NCI-H128 (cell line): ENCODE results near the gene MADCAM1.

Source experiments
- DNase-seq: peaks from one replicate; lab custom pipeline; 2025; ENCODE audit not compliant: unreplicated experiment; lab: John Stamatoyannopoulos, UW

Gene MADCAM1

DNA sequence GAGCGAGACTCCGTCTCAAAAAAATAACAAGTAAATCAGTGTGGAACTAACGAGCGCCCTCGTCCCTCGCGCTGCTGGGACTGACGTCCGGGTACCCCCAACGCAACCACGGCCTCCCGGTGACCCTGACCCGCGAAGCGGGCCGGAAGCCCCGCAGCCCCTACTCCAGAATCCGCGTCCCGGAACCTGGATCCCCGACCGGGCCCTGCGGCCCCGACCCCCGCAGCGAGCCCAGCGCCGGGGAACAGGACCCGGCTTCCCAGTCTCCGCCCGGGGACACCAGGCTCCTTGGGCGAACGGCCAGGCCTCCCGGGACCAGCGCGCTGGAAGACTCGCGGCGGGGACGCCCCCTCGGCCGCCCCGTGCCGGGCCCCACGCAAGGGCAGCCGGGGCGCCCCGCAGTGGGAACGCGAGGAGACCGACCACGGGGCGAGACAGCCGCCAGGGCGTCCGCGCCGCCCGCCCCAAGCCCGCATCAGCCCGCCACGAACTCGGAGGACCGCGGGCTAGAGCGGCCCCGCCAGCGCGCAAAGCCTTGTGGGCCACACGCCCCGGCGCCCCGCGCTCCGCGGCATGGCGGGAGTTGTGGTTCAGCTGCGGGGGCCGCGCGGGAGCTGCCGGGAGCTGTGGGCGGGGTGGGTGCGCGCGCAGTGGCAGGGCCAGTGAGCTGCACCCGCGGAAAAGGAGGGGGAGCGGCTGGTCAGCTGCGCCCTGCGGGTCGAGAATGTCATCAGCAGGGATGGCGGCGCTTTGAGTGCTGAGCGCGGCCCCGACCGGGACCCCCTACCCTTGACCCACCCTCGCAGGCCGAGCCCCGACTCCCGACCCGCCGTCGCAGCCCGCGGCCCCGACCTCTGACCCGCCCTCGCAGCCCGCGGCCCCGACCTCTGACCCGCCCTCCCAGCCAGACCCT is 7.5 kb upstream of the MADCAM1 start:
- DNase-seq: peak; percentile 74

DNA sequence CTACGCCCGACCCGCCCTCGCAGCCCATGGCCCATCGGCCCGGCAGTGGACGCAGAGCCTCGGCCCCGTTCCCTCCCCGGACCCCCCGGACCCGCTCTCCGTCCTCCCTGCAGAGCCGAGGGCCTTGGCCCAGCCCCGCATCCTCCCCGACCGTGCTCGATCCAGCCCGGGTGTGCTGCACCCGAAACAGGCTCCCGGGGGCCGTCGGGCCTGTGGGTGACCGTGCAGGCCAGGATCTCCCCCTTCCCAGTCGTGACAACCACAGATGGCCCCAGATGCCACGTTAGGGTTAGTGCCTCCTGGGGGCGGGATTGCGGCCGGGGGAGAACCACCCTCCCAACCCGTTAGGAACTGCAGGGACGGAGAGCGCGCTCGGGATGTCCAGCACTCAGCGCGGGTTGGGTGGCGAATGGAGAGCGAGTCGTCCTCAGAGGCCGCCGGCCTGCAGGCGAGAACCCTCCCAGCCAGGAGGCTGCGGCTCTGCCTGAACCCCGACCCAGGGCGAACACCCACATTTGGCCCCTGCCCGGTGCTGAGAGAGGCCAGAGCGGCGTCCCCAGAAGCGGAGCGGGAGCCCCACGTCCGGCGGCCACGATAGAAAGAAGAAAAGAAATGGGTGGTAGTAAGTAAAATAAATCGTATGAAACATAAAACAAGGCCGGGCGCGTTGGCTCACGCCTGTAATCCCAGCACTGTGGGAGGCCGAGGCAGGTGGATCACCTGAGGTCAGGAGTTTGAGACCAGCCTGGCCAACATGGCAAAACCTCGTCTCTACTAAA is 6.7 kb upstream of the MADCAM1 start:
- DNase-seq: no peak

DNA sequence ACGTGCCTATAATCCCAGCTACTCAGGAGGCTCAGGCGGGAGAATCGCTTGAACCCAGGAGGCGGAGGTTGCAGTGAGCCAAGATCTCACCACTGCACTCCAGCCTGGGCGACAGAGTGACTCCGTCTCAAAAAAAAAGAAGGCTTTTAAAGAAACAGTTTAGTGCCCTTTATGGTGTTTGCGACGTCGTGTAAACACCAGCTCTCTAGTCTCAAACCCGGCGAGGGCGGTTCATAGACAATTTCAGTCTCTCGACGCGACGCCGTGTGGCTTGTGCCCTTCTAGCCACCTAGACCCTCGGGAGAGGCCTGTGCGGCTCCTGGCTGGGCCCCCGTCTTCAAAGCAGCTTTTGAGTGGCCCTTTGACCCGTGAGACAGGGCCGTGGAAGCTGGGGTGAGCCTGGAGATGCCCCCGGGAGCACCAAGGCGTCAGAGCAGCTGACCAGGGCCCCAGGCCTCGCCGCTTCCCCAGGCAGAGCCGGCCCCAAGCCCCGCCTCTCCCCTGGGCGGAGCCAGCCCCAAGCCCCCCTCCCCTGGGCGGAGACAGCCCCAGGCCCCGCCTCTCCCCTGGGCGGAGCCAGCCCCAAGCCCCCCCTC is 5.0 kb upstream of the MADCAM1 start:
- DNase-seq: no peak

GRCh38 chr19:492091-492531 is 4.2 kb upstream of the MADCAM1 start:
- DNase-seq: no peak

GRCh38 chr19:493391-494170 is 2.7 kb upstream of the MADCAM1 start:
- no peak for DNase-seq

- DNase-seq: no peak
Observed at GRCh38 chr19:494171-495080, 1.9 kb upstream of the MADCAM1 start.

DNA sequence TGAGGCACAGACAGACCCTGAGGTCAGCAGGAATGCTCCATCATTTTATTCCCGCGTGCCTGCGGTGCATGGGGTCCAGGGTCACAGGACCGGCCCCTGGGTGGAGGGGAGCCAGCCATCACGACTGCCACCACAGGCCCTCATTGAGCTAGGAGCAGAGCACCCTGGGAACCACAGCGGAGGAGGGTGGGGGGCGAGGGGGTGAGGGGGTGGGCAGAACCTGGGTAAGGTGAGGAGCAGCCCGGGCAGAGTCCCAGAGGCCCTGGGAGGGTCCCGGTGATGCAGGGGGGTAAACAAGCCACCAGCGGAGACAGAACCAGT is 1.2 kb upstream of the MADCAM1 start:
- no peak for DNase-seq

DNA sequence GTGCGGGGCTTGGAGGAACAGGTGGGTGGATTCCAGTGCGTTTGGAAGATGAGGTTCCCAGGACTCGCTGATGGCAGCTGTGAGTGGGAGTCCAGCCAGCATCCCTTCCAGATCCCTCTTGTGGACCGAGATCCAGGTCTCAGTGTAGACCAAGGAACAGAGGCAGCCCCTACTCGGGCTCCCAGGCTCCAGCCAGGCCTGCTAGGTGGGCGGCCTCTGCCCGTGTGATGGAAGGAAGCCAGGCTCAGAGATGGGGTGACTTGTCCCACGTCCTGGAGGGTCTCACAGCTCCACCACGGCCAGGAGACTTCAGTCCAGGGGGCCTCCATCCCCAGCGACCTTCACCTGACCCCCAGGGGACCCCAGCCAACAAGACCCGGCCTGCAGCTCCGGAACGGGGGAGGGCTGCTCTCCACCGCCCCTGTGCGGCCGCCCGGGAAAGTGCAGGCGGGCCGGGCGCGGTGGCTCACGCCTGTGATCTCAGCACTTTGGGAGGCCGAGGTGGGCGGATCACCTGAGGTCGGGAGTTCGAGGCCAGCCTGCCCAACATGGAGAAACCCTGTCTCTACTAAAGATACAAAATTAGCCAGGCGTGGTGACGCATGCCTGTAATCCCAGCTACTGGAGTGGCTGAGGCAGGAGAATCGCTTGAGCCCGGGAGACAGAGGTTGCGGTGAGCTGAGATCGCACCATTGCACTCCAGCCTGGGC is 729 bp upstream of the MADCAM1 start:
- DNase-seq: no peak

- DNase-seq: no peak
Observed at GRCh38 chr19:496986-497385, 700 bp downstream of the MADCAM1 start.

DNA sequence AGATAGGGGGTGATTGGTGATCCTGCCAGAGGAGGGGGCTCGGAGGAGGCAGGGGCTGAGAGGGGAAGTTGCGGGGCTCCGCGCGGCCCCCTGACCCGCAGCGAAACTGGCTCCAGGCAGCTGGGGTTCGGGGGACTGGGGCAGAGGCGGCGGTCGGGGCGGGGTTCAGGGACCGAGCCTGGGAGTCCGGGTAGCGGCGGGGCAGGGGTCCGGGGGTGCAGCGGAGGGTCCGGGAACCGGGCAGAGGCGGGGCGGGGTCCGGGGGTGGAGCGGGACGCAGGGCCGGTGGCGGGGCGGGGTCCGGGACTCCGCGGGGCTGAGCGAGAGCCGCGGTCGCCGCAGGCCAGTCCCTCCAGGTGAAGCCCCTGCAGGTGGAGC is 1.2 kb downstream of the MADCAM1 start:
- no peak for DNase-seq

DNA sequence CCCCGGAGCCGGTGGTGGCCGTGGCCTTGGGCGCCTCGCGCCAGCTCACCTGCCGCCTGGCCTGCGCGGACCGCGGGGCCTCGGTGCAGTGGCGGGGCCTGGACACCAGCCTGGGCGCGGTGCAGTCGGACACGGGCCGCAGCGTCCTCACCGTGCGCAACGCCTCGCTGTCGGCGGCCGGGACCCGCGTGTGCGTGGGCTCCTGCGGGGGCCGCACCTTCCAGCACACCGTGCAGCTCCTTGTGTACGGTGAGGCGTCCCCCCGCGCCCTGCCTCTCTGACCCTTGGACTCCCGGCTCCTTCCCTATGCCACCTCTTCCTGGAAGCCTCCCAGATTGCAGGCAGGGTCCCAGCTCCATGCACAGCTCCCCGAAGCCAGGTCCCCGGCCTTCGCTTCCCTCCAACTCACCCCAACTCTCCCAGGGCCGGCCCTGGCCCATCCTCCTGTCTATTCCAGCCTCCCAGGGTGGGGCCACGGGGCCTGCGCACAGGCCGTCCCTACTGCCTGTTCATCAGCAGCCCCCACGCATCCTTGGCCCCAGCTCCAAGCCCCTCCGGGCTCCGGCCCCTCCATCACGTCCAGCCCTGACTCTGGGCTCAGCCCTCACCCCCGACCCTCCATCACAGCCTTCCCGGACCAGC is 1.7 kb downstream of the MADCAM1 start:
- DNase-seq: no peak

DNA sequence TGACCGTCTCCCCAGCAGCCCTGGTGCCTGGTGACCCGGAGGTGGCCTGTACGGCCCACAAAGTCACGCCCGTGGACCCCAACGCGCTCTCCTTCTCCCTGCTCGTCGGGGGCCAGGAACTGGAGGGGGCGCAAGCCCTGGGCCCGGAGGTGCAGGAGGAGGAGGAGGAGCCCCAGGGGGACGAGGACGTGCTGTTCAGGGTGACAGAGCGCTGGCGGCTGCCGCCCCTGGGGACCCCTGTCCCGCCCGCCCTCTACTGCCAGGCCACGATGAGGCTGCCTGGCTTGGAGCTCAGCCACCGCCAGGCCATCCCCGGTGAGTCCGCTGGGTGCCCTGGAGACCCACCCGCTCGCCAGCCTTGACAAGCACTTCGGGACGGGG is 2.2 kb downstream of the MADCAM1 start:
- no peak for DNase-seq

DNA sequence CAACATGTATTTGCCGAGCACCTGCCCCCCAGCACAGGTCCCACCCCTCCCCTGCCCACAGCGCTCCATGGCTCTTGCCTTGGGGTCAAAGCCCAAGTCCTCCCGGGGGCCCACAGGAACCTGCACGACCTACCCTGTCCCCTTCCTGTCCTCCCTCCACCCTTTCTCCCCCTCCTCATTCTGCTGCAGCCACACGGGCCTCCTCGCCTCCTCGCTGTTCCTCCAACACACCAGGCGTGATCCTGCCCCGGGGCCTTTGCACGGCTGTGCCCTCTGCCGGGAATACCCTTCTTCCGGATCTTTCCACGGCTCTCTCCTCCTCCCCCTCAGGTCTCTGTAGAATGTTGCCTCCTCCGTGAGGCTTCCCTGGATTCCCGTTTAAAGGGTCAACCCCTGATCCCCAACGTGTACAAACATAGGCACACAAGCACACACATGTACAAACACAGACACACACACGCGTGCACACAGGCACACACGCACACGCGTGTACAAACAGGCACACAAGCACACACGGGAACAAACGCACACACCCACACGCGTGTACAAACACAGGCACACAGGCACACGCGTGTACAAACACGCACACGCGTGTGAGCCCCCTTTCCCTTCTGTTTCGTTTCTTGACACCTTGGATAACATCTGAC is 2.8 kb downstream of the MADCAM1 start:
- DNase-seq: no peak

- no peak for DNase-seq
Observed at GRCh38 chr19:501646-502045, 5.4 kb downstream of the MADCAM1 start.

DNA sequence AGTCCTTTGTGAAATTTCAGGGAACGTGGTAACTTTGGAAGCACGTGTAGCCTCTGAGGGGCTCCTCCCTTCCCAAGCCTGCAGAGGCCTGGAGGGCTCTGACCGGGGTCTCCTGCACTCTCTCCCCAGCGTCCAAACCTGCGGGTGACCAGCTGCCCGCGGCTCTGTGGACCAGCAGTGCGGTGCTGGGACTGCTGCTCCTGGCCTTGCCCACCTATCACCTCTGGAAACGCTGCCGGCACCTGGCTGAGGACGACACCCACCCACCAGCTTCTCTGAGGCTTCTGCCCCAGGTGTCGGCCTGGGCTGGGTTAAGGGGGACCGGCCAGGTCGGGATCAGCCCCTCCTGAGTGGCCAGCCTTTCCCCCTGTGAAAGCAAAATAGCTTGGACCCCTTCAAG is 8.3 kb downstream of the MADCAM1 start:
- DNase-seq: no peak

GRCh38 chr19:506404-507285 is 10.4 kb downstream of the MADCAM1 start:
- DNase-seq: peak; percentile 99
